Measurements from ENCODE around the gene ZBTB20. TPM values are rescaled to one million over a fixed set of nuclear protein-coding genes. Genes with fewer than 3 reads are reported as not detected.

ZBTB20 gene
- total and polyA plus RNA-seq, 2 of the 4 experiments (the other 2 are of a cell fraction), result 0.75 to 14.7 TPM

- Histone ChIP-seq H3K4me1 (ENCODE audit: control insufficient read depth, insufficient read depth, low read length) (no peaks in the 10 kb centered on the region), H4K8ac (ENCODE audit: low read depth in 2 of 2, low read length in 2 of 2) (no peak overlapping the region), H4K20me1 (ENCODE audit: insufficient read depth, low read length) (no peaks in the 10 kb centered on the region), H3K4me2 (ENCODE audit: low read depth, low read length) (no peak overlapping the region), H3K79me1 (ENCODE audit: low read depth in 1 of 2, low read length in 2 of 2) (no peaks in the 10 kb centered on the region), H3K56ac (ENCODE audit: extremely low read depth, insufficient read depth, low read length) (no peak overlapping the region), H2AK9ac (replicated peaks; ENCODE audit: low read depth, low read length, poor library complexity) (no peak overlapping the region), H3K4me3 (ENCODE audit: insufficient read depth, low read depth, low read length) (no peak overlapping the region), H2AK5ac (ENCODE audit: low read depth, low read length) (no peak overlapping the region), H3K4ac (ENCODE audit: low read depth, low read length) (no peak overlapping the region), H3K9ac (ENCODE audit: low read depth, low read length) (no peak overlapping the region), H2BK5ac (ENCODE audit: low read depth, low read length, poor library complexity, severe bottlenecking) (no peak overlapping the region), H2BK120ac (ENCODE audit: low read depth, low read length) (no peak overlapping the region), H3K23ac (ENCODE audit: low read depth, low read length) (no peak overlapping the region), H3K14ac (replicated peaks; ENCODE audit: low read depth, low read length) (no peak overlapping the region), H3K9me3 (ENCODE audit: control insufficient read depth, insufficient read depth, low read length) (no peaks in the 10 kb centered on the region), H3K9me1 (ENCODE audit: insufficient read depth, low read length) (no peaks in the 10 kb centered on the region), H2BK15ac (ENCODE audit: low read depth, low read length) (no peak overlapping the region), H4K5ac (ENCODE audit: low read depth, low read length) (no peak overlapping the region), H2BK20ac (ENCODE audit: low read depth, low read length) (no peak overlapping the region), H3K27me3 (ENCODE audit: control insufficient read depth, insufficient read depth, low read length) (no peaks in the 10 kb centered on the region; the same call in 1 of the 2 replicates), H3K18ac (ENCODE audit: low read depth, low read length) (no peak overlapping the region), H4K91ac (ENCODE audit: insufficient read depth, low read depth, low read length) (no peak overlapping the region), H2AFZ (replicated peaks; ENCODE audit: low read length, poor library complexity) (no peak overlapping the region), H3K36me3 (ENCODE audit: control insufficient read depth, insufficient read depth, low read length) (no peaks in the 10 kb centered on the region), H3K27ac (ENCODE audit: insufficient read depth, low read length) (no peak overlapping the region)
- ATAC-seq (ENCODE audit: low read depth), result no peak
- TF ChIP-seq CHD1 (IDR thresholded peaks at IDR 0.05; ENCODE audit: low read depth, low read length), result no peak
- no peak for TF ChIP-seq POLR2A (IDR thresholded peaks at IDR 0.05; ENCODE audit: low read depth, low read length)
- no peak for TF ChIP-seq RAD21 (IDR thresholded peaks at IDR 0.05; ENCODE audit: low read length)
- no peak for TF ChIP-seq MAZ (IDR thresholded peaks at IDR 0.05; ENCODE audit: borderline replicate concordance, low read depth, low read length)
- no peak for TF ChIP-seq BHLHE40 (IDR thresholded peaks at IDR 0.05; ENCODE audit: low read depth, low read length)
- TF ChIP-seq FOS (IDR thresholded peaks at IDR 0.05; ENCODE audit: low read depth, low read length), result no peak
- TF ChIP-seq NFE2L2 (IDR thresholded peaks at IDR 0.05; ENCODE audit: low read depth, low read length), result no peak
- no peak for TF ChIP-seq ELK1 (IDR thresholded peaks at IDR 0.05; ENCODE audit: borderline replicate concordance, low read depth, low read length)
- no peak for TF ChIP-seq MXI1 (IDR thresholded peaks at IDR 0.05; ENCODE audit: borderline replicate concordance, low read depth, low read length)
- no peak for TF ChIP-seq USF2 (IDR thresholded peaks at IDR 0.05; ENCODE audit: low read depth, low read length)
- TF ChIP-seq CTCF (conservative IDR thresholded peaks at IDR 0.05; ENCODE audit: low read depth, low read length), result no peak
- POLR2A ChIA-PET (ENCODE audit: unreplicated experiment), result no interaction called here
- in situ Hi-C loops (cut with MboI; ENCODE audit: low sequenced_read_pairs), result no loop called here
- dilution Hi-C loops (cut with HindIII; ENCODE audit: low sequenced_read_pairs, unreplicated experiment), result no loop called here
- DNase-seq, result no peak
- intact Hi-C loops (cut with micrococcal nuclease), result no loop called here
- 57% methylated on average over 1 of the region's 4 CpGs; no CpG with 5 or more reads in 1 of the 2 experiments for WGBS, 2 experiments (ENCODE audit: extremely low coverage in 2 of 2, insufficient read length in 1 of 2)
- CTCF ChIA-PET, result interaction anchor here (1.2 kb wide), 1 partner anchor 21 kb away, joined by 3 read pairs; no protein-coding TSS in a partner anchor
- BruUV-seq (replicated peaks), result no TSS peak
These were observed 40.2 kb upstream of the ZBTB20 start for GRCh38 chr3:115187149-115187757.

All from IMR-90 (cell line).